ENCODE measurements around the gene PAX2.

Gene PAX2

GRCh38 chr10:100742076-100742771 is 3.2 kb upstream of the PAX2 start:
- TF ChIP-seq CTCF (conservative IDR thresholded peaks at IDR 0.05; ENCODE audit: low read depth): no peak
- POLR2A ChIA-PET (ENCODE audit: low non-redundant PET): no interaction called here
- CTCF ChIA-PET: interaction anchor here (0.7 to 2.4 kb wide), 7 partner anchors 71 to 260 kb away, joined by 3 to 23 read pairs (median 3); no protein-coding TSS in a partner anchor
- H3K27ac ChIP-seq: no peak overlapping the region
- no peak for DNase-seq (ENCODE audit: low spot score)

- no peak for TF ChIP-seq CTCF (conservative IDR thresholded peaks at IDR 0.05; ENCODE audit: low read depth)
- CTCF ChIA-PET: interaction anchor here (0.5 to 3.7 kb wide), 32 partner anchors 8 to 491 kb away, joined by 3 to 77 read pairs (median 4); no protein-coding TSS in a partner anchor
- POLR2A ChIA-PET (ENCODE audit: low non-redundant PET): no interaction called here
- DNase-seq (ENCODE audit: low spot score): no peak
- no peak overlapping the region for H3K27ac ChIP-seq
Observed at GRCh38 chr10:100742936-100743335, 2.4 kb upstream of the PAX2 start.

- ChIA-PET CTCF (interaction anchor here (0.5 to 3.7 kb wide), 41 partner anchors 9 to 1230 kb away, joined by 3 to 77 read pairs (median 3); partner anchors contain the start of gene HIF1AN), POLR2A (ENCODE audit: low non-redundant PET) (no interaction called here)
- peak; percentile 59 for TF ChIP-seq CTCF (conservative IDR thresholded peaks at IDR 0.05; ENCODE audit: low read depth)
- no peak overlapping the region for H3K27ac ChIP-seq
- peak; percentile 54 for DNase-seq (ENCODE audit: low spot score)
Observed at GRCh38 chr10:100743626-100744135, 1.7 kb upstream of the PAX2 start.

- DNase-seq (ENCODE audit: low spot score): no peak
- H3K27ac ChIP-seq: no peak overlapping the region
- ChIA-PET POLR2A (ENCODE audit: low non-redundant PET) (no interaction called here), CTCF (interaction anchor here (0.6 to 3.7 kb wide), 24 partner anchors 11 to 1231 kb away, joined by 3 to 77 read pairs (median 4); partner anchors contain the start of gene HIF1AN)
- no peak for TF ChIP-seq CTCF (conservative IDR thresholded peaks at IDR 0.05; ENCODE audit: low read depth)
Observed at GRCh38 chr10:100744136-100744986, 1.0 kb upstream of the PAX2 start.

- no peak for TF ChIP-seq CTCF (conservative IDR thresholded peaks at IDR 0.05; ENCODE audit: low read depth)
- DNase-seq (ENCODE audit: low spot score): no peak
- CTCF ChIA-PET: interaction anchor here (0.5 to 3.7 kb wide), 3 partner anchors 17 to 184 kb away, joined by 3 to 77 read pairs (median 8); no protein-coding TSS in a partner anchor
- no peak overlapping the region for H3K27ac ChIP-seq
- POLR2A ChIA-PET (ENCODE audit: low non-redundant PET): no interaction called here
Observed at GRCh38 chr10:100745882-100746783, 751 bp downstream of the PAX2 start.
